ENCODE data around the gene CYB5A.

DNA sequence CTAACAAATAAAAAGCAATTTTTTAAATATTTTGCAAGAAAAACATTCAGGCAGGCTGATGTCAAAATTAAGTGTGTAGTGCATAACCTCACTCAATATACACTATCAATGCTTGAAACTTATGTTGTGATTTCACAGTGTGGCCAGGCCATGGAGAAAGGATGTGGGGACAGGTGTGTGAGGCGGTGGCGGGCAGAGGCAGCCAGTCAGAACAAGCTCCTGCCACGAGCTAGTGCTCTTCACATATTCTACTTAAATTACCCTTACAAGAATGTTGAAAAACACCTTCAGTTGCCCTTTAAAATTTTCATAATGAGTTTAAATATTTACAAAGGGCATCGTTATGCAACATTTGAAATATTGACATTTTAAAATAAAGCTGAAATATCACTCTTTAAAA is 43.2 kb downstream of the CYB5A start:
- TF ChIP-seq, protein P1, sequence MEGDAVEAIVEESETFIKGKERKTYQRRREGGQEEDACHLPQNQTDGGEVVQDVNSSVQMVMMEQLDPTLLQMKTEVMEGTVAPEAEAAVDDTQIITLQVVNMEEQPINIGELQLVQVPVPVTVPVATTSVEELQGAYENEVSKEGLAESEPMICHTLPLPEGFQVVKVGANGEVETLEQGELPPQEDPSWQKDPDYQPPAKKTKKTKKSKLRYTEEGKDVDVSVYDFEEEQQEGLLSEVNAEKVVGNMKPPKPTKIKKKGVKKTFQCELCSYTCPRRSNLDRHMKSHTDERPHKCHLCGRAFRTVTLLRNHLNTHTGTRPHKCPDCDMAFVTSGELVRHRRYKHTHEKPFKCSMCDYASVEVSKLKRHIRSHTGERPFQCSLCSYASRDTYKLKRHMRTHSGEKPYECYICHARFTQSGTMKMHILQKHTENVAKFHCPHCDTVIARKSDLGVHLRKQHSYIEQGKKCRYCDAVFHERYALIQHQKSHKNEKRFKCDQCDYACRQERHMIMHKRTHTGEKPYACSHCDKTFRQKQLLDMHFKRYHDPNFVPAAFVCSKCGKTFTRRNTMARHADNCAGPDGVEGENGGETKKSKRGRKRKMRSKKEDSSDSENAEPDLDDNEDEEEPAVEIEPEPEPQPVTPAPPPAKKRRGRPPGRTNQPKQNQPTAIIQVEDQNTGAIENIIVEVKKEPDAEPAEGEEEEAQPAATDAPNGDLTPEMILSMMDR (IDR thresholded peaks at IDR 0.05; ENCODE audit: low read depth, low read length) = no peak
- TF ChIP-seq EZH2phosphoT487 (IDR thresholded peaks at IDR 0.05; ENCODE audit: low read depth) = no peak

Measured in OCI-LY3 (cell line).